Activated CD4-positive, alpha-beta T cell treated with anti-CD3 and anti-CD28 coated beads, Interleukin-2, amount 50 U/mL, for 1 hour (primary cell): ENCODE data around the gene CUL4B.
A peak's percentile ranks its signal among the peaks of the same experiment; 100 is the strongest.
"Not testable (repeated sequence)": the region's sequence is repeated elsewhere in the genome, so short reads cannot be mapped to it uniquely, and the experiment has no call there.

Experiments used
- DNase-seq: peaks from one replicate; pipeline ENCODE4 v3.0.0-alpha.2; 2020

CUL4B gene

DNA sequence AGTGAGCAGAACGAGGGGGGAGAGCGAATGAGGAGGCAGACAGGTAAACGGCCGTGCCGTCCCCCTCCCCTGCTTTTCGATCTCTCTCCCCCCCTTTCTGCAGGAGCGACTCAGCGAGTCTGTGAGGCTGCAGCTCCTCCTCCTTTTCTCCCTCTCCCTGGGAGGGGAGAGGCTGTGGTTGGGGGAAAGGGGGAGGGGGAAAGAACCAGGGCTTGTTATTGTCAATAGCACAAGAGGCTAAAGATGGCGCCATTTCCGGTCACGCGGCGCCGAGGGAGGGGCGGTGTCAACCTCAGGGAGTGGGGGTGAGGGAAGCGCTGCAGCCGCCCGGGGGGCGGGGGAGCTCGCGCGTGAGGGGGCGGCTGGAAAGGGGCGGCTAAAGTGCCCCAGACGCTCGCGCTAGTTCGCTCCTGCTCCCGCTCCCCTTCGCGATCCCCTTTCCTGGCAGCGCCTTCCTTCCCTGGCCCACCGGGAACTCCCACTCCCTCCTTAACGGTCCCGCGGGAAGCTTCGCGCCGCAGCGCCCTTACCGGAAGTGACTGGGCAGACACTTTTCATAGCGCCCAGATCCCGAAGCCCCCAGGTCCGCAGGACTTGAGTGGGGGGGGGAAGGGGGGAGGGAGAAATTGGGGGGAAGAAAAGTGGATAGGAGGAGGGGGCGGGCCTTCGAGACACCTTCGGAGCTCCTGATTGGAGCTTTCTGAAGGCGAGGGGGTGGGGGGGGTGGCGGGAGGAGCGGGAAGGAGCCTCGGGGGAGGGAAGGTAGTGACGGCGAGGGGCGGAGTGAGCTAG is at the start of gene CUL4B:
Gene CUL4B (minus strand): TSS at position 121 of the 792 bp plus-strand sequence. CDS start 324 bp downstream, outside the sequence.
- peak; percentile 87 for DNase-seq

- peak; percentile 17 for DNase-seq
Observed at GRCh38 chrX:120604361-120604782, 43.6 kb upstream of the CUL4B start.

GRCh38 chrX:120603707-120604360 is 43.1 kb upstream of the CUL4B start, which contains the start of gene MCTS1:
MCTS1 (plus strand) TSS chrX:120604101; CDS start chrX:120604237, 136 bp downstream.
- DNase-seq: peak; percentile 67

DNA sequence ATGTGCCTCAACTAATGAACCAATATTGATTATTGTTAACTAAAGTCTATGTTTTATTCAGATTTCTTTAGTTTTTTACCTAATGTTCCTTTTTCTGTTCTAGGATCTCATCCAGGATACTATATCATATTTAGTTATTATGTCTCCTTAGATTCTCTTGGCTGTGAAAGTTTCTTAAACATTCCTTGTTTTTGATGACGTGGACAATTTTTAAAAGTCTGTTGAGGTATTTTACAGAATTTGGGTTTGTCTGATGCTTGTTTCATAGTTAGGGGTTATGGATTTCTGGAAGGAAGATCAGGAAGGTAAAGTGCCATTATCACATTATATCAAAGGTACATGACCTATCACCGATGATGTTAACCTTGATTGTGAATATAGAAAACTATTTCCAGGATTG is 24.9 kb upstream of the CUL4B start:
- DNase-seq: no peak

GRCh38 chrX:120575379-120576114 is 14.8 kb upstream of the CUL4B start:
- no peak for DNase-seq

DNA sequence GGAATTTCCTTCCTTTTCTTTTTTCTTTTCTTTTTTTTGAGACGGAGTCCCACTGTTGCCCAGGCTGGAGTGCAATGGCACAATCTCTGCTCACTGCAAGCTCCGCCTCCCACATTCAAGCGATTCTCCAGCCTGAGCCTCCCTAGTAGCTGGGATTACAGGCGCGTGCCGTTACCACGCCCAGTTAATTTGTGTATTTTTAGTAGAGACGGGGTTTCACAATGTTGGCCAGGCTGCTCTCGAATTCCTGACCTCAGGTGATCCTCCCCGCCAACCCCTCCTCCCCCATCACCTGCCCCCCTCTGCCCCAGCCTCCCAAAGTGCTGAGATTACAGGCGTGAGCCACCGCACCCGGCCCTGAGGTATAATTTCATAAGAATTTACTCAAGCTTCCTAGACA is 13.0 kb upstream of the CUL4B start:
- DNase-seq: not testable (repeated sequence)

- DNase-seq: no peak
Observed at GRCh38 chrX:120570011-120570600, 9.3 kb upstream of the CUL4B start.

- DNase-seq: no peak
Observed at GRCh38 chrX:120568609-120569008, 7.8 kb upstream of the CUL4B start.

DNA sequence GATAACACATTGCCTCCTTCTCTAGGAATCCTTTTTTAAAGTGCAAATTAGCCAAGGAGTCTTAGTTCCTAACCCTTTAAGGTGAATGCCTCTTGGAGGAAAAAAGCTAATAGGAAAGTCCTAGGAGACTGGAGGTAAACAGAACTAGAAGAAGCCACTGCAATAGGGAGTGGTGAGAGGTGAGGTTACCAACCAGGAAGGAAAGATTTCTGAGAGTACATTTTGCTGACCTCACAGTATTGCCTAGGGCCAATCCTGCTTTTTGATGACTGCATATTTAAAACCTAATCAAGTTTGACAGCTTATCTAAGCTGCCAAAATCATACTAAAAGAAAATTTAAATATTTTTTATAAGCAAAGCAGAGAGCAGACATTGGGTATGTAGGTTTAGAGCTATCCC is 7.3 kb upstream of the CUL4B start:
- DNase-seq: no peak

DNA sequence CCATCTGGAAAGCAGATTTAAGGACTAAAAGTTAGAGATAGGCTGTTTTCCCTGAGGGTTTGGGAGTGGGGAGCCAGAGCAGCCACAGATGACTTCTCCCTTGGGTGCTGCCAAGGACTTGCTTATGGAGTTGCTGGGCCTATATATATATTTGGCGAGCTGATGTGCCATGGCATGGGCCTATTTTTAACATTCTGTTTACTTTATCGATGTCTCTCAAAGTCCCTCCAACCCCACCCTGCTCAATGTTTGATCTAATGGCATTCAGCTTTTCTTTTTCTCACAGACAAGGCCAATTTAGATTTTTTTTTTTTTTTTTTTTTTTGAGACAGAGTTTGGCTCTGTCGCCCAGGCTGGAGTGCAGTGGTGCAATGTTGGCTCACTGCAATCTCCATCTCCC is 6.1 kb upstream of the CUL4B start:
- DNase-seq: no peak

GRCh38 chrX:120564925-120565324 is 4.2 kb upstream of the CUL4B start:
- no peak for DNase-seq

DNA sequence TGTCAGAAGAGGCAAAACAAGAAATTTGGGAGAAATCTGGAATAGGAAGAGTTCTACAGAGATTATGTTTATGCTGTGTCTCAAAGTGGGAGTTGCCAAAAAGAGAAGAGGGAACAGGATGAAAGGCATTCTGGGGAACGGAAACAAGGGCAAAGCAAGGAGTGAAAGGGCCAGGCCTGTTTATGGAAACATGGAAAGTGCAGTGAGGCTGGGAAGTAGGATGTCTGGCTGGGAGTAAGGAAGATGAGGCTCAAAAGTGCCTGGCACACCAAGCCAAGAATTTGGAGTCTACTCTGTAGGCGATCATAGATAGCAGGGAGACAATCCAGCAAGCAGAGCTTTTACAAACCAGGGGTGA is 1.8 kb upstream of the CUL4B start:
- DNase-seq: no peak

GRCh38 chrX:120561634-120562568 is 1.1 kb upstream of the CUL4B start:
- DNase-seq: no peak

GRCh38 chrX:120560405-120560841 is 339 bp downstream of the CUL4B start:
- peak; percentile 24 for DNase-seq

DNA sequence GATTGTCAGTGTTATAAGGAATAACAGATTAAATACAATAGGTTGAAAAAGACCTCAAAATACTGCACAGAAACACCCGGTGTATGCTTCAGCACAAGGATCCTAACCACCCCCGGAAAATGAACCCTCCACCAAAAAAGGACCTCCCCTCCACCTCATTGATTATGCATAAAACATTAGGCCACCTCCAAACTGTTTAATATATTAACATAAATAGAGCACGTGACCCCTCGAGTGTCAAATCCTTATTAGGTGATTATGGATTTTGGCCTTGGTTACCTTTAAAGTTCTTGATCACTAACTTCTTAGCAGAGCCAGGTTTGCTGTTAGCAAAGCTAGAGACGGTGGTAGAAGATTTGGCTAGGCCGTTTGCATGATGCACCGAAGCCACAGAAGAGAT is 958 bp downstream of the CUL4B start:
- no peak for DNase-seq

- DNase-seq: no peak
Observed at GRCh38 chrX:120556251-120556650, 4.5 kb downstream of the CUL4B start.

- DNase-seq: no peak
Observed at GRCh38 chrX:120549483-120550452, 11.0 kb downstream of the CUL4B start.

- DNase-seq: no peak
Observed at GRCh38 chrX:120536061-120536460, 24.7 kb downstream of the CUL4B start.

GRCh38 chrX:120534413-120535205 is 26.2 kb downstream of the CUL4B start:
- no peak for DNase-seq

- DNase-seq: no peak
Observed at GRCh38 chrX:120522820-120523219, 37.9 kb downstream of the CUL4B start.
